GM18951 (cell line): ENCODE measurements around the gene KIRREL1.

Source experiments
- POLR2A ChIP-seq: IDR thresholded peaks from 4 replicates; pipeline ENCODE4 v1.6.1; 2011; ENCODE audit warnings: mild to moderate bottlenecking; ENCODE audit not compliant: insufficient read length, insufficient read depth; ENCODE audit errors: extremely low read depth
- in situ Hi-C: fragments of 300-500 bp; cut with MboI; formaldehyde crosslinking; loops from one replicate; pipeline ENCODE4 v1.12.0; 2022; ENCODE audit warnings: low sequenced_read_pairs, mixed read lengths, inconsistent platforms; ENCODE audit not compliant: unreplicated experiment

KIRREL1 gene

GRCh38 chr1:158084747-158085146 lies 91.3 kb downstream of the KIRREL1 start:
- in situ Hi-C loops = no loop called here
- TF ChIP-seq POLR2A = no peak

GRCh38 chr1:158087320-158087927 lies 94.0 kb downstream of the KIRREL1 start:
- TF ChIP-seq POLR2A = no peak
- in situ Hi-C loops = no loop called here

DNA sequence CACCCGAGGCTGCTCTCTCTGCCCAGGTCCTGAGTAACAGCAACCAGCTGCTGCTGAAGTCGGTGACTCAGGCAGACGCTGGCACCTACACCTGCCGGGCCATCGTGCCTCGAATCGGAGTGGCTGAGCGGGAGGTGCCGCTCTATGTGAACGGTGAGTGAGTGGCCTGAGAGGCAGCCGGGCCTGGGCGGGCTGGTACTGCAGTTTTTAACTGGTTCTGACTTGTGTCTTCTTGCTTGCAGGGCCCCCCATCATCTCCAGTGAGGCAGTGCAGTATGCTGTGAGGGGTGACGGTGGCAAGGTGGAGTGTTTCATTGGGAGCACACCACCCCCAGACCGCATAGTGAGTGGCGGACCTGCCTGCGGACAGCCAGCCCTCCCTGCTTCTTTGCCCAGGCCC lies 96.0 kb downstream of the KIRREL1 start:
- no peak for TF ChIP-seq POLR2A
- in situ Hi-C loops = no loop called here

DNA sequence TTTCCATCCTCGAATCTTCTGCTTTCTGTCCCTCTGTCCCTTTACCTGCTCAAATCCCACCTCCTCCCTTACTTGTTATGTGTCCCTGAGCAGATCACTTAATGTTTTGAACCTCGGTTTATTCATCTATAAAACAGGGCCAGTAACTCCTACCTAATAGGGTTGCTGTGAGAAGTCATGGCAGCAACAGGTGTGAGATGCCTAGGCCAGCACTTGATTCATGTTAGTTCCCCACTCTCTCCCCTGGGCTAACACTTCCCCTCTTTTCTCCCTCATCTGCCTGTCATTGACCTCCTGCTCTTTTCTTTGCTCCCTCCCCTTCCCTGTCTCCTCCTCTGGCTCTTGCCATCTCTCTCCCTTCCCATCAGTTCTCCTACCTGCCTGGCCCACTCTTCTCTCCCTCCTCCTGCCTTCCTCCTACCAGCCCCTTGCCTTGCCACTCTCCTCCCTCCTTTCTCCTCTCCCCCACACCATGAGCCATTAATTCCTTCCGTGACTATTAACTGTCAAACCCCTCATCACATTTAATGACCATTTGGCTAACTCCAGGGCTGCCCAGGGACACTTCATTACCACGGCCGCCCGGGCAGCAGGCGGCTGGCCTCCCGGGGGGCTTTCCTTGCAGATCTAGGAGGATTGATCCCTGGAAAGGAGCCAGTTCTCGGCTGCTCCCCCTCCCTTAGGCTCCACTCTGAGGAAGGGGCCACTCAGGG lies 96.6 kb downstream of the KIRREL1 start:
- no peak for TF ChIP-seq POLR2A
- in situ Hi-C loops = no loop called here

- in situ Hi-C loops = no loop called here
- TF ChIP-seq POLR2A = no peak
These were observed 99.9 kb downstream of the KIRREL1 start for GRCh38 chr1:158093376-158093775.

DNA sequence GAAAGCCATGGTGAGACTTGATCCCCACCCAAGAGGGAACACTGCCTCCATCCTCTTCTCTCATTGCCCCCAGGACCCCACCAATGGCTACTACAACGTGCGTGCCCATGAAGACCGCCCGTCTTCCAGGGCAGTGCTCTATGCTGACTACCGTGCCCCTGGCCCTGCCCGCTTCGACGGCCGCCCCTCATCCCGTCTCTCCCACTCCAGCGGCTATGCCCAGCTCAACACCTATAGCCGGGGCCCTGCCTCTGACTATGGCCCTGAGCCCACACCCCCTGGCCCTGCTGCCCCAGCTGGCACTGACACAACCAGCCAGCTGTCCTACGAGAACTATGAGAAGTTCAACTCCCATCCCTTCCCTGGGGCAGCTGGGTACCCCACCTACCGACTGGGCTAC lies 101.1 kb downstream of the KIRREL1 start:
- in situ Hi-C loops = no loop called here
- no peak for TF ChIP-seq POLR2A

DNA sequence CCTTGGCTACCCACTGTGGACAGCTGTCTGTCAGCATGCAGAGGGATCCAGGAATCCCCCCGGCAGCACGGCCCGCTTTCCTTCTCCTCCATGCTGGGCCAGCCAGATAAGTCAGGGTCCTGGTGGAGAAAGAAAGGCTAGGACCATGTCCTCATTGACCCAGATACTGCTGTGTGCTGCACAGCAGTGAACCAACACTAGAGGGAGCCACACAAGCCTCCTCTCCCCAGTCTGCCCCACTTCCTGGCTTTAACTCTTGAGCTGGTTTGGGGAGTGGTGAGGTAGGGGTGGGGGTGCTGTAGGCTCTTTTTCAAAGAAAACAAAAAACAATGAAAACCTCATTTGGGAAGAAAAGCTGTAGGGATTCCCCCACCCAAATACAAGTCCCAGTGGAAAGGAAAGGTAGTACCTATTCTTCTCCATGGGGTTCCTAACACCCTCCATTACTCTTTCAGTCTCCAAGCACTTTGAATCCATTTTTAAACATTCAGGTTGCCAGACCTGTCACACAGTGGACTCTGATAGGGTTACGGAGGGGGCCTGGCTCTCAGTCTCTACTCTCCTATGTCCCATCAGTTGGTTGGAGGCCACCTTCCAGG lies 102.4 kb downstream of the KIRREL1 start:
- no peak for TF ChIP-seq POLR2A
- in situ Hi-C loops = no loop called here

DNA sequence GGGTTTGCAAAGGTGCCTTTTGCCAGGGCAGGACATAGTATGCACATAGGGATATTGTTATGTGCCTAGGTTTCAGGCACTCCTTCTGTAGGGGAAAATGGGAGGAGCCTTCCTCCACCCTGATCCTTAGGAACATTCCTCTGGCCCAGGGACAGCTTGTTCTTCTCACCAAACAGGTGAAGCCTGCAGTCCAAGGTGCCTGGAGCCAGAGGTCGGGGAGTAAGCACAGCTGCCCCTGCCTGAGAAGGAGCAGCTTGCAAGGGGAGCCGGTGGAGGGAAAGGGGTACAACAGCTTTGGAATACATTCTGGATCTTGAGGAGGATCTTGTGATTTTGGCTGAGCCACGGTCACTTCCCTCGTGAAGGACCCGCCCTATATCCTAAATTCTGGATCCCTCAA lies 104.8 kb downstream of the KIRREL1 start:
- no peak for TF ChIP-seq POLR2A
- in situ Hi-C loops = no loop called here

- no peak for TF ChIP-seq POLR2A
- in situ Hi-C loops = no loop called here
These were observed 105.7 kb downstream of the KIRREL1 start for GRCh38 chr1:158099185-158099584.

DNA sequence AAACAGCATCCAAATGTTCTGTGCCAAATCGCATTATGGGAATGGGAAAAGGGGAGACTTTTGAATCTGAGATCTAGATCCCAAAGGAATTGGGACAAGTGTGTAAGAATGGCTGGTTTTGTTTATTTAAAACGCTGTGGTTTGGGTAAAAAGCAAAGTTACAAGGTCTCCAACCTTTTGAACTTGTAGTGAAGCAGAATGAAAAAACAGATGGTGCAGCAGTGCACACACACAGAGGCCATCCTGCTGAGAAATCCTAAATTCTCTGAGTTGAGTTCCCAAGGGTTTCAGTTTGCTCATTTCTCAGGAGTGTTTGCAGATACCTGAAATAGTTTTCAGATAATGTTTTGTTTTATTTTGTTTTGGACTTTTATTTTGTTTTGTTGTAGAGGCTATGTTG lies 107.1 kb downstream of the KIRREL1 start:
- no peak for TF ChIP-seq POLR2A
- in situ Hi-C loops = no loop called here

GRCh38 chr1:158101455-158101854 lies 108.0 kb downstream of the KIRREL1 start:
- in situ Hi-C loops = no loop called here
- TF ChIP-seq POLR2A = no peak

DNA sequence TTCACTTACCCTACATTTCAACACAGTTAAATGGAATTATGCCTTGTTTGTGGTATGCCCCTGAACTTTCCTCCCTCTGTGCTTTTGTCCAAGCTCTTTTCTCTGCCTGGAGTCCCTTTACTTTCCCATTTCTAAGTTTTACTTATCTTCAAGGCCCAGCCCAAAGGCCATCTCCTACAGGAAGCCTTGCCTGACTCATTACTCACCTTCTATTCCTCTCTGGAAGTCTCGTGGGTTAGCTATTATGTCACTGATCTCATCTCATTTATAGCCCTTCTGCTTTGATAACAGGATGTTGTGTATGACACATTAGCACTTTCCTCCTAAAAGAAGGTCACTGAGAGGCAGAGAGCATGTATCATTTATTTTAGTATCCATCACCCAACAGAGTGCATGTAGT lies 108.5 kb downstream of the KIRREL1 start:
- TF ChIP-seq POLR2A = no peak
- in situ Hi-C loops = no loop called here

DNA sequence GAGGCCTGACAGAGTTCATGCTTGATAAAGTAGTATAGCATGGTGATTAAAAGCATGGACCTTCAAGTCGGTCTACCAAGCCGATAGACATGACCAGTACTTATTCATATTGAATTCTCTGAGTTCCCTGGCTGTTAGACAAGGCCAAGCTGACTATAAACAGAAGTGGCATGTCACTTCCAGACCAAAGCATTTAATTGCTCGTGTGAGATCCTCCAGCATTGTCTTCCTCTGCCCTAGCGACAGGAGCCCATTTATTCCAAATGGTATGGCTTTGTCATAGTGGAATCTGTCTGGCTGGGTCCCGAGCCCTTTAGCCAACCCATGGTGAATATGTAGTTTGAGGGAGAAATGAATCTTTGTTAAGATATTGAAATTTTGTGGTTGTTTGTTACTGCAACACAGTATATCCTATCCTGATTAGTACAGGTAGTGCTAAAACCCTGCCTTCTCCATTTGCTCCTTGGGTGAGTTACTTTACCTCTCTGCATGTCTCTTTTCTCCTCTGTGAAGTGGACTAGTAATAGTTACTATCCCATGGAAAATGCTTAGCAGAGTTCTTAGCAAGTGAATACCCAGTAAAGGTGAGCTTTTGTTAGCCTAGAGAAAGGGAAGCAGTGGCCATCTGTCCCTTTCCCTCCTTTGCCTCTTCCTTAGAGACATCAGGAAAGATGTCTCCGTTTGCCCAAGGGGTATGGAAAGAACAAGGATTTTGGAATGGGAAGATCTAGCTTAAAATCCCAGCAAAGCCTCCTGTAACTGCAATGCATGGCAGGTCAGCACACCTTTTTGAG lies 109.6 kb downstream of the KIRREL1 start:
- TF ChIP-seq POLR2A = no peak

More for the DNA sequence above, 109.6 kb downstream of the KIRREL1 start:
- in situ Hi-C loops = no loop called here
